Epithelial cell of proximal tubule (primary cell): ENCODE measurements around the gene TMEM134. TPM values are rescaled to one million over a fixed set of nuclear protein-coding genes. Genes with fewer than 3 reads are reported as not detected.
A peak's percentile ranks its signal among the peaks of the same experiment; 100 is the strongest.

Experiments
- DNase-seq: peaks from one replicate; pipeline ENCODE4 v3.0.0-alpha.2; 2011; ENCODE audit warnings: low read depth
- H3K4me3 ChIP-seq: 2 replicates; pipeline ENCODE4 v1.5.1; 2011; ENCODE audit warnings: low read depth, mild to moderate bottlenecking, low read length
- CTCF ChIP-seq: conservative IDR thresholded peaks from 2 replicates; pipeline ENCODE4 v1.5.1; 2012; ENCODE audit warnings: low read depth, mild to moderate bottlenecking, low read length
- total RNA-seq: library from RNA; depleted of rRNA; stranded (reverse); fragments of >200 nt; gene quantifications from 2 replicates; pipeline ENCODE4 v1.2.3, GENCODE V29; 2015

The TMEM134 gene
- total RNA-seq, 1 donor from 2014 or later: 74.0 TPM

- TF ChIP-seq CTCF: no peak
- no peak for DNase-seq
- peak overlapping the region; percentile 89 for H3K4me3 ChIP-seq
Measured at GRCh38 chr11:67504005-67504949, 35.2 kb upstream of the TMEM134 start.

GRCh38 chr11:67503119-67504004 is 34.3 kb upstream of the TMEM134 start:
- TF ChIP-seq CTCF: no peak
- peak overlapping the region; percentile 89 for H3K4me3 ChIP-seq
- no peak for DNase-seq

- H3K4me3 ChIP-seq: no peak overlapping the region
- TF ChIP-seq CTCF: no peak
- DNase-seq: no peak
Measured at GRCh38 chr11:67502328-67502979, 33.4 kb upstream of the TMEM134 start.

- H3K4me3 ChIP-seq: no peak overlapping the region
- TF ChIP-seq CTCF: no peak
- DNase-seq: no peak
Measured at GRCh38 chr11:67501854-67502253, 32.8 kb upstream of the TMEM134 start.

- H3K4me3 ChIP-seq: no peak overlapping the region
- no peak for TF ChIP-seq CTCF
- DNase-seq: no peak
Measured at GRCh38 chr11:67500831-67501715, 32.0 kb upstream of the TMEM134 start.

- no peak overlapping the region for H3K4me3 ChIP-seq
- DNase-seq: no peak
- no peak for TF ChIP-seq CTCF
Measured at GRCh38 chr11:67500484-67500821, 31.4 kb upstream of the TMEM134 start.
